Psoas muscle (tissue), 8 donors: ENCODE measurements around the gene RTP5. TPM values are rescaled to one million over a fixed set of nuclear protein-coding genes. Genes with fewer than 3 reads are reported as not detected.
A peak's percentile ranks its signal among the peaks of the same experiment; 100 is the strongest.

Experiments
- ATAC-seq, 4 donors: fragments of 200-7000 bp; cut with Tn5 transposase; one replicate each; pipeline ENCODE4 v1.9.1; 2020; ENCODE audit warnings: moderate library complexity in 3 of 4, mild to moderate bottlenecking in 2 of 4
- DNase-seq, 2 donors: peaks; one replicate each; pipeline ENCODE4 v3.0.0-alpha.2; 2020
- H3K27ac ChIP-seq: fragments of 200-600 bp; one replicate; pipeline ENCODE4 v1.8.0; 2022
- H3K27me3 ChIP-seq, 3 donors: fragments of 200-600 bp in 1 of 3; one replicate each; pipeline versions ENCODE4 v1.6.1 to v1.8.0; 2013 to 2022; ENCODE audit warnings: low read length in 2 of 3, mild to moderate bottlenecking in 2 of 3, moderate library complexity in 1 of 3; ENCODE audit not compliant: insufficient read depth in 3 of 3
- H3K36me3 ChIP-seq, 2 donors: fragments of 200-600 bp in 1 of 2; one replicate each; pipeline versions ENCODE4 v1.6.1 to v1.8.0; 2013 to 2022; ENCODE audit warnings: low read depth in 1 of 2, mild to moderate bottlenecking in 1 of 2, moderate library complexity in 1 of 2; ENCODE audit not compliant: insufficient read depth in 1 of 2
- H3K4me1 ChIP-seq: fragments of 200-600 bp; one replicate; pipeline ENCODE4 v1.8.0; 2022
- H3K4me3 ChIP-seq: fragments of 200-600 bp; one replicate; pipeline ENCODE4 v1.8.0; 2022; ENCODE audit warnings: mild to moderate bottlenecking
- H3K9me3 ChIP-seq: fragments of 200-600 bp; one replicate; pipeline ENCODE4 v1.8.0; 2022
- CTCF ChIP-seq: fragments of 200-600 bp; IDR thresholded peaks from one replicate; pipeline ENCODE4 v1.8.0; 2022; ENCODE audit warnings: antibody characterized with exemption
- WGBS, 3 donors: extraction: QIAGEN DNeasy Blood & Tissue Kit; methylation state at CpG; one replicate each; pipeline versions ENCODE4 v1.1.6 to v1.1.7; 2013; 5-methylcytosine and 5-hydroxymethylcytosine counted together
- intact Hi-C, 2 donors: fragments of 100-400 bp; cut with DNase I; formaldehyde crosslinking; loops; one replicate each; pipeline versions ENCODE4 v1.11.0 to v1.14.2; 2022
- polyA plus RNA-seq, 3 donors: library from polyadenylated mRNA; stranded (reverse); fragments of 200-250 nt; gene quantifications; one replicate each; pipeline ENCODE4 v1.2.3, GENCODE V29; 2013
- total RNA-seq, 4 donors: library from RNA; stranded (reverse); fragmentation: NEBNext Ultra II Directional in 2 of 4; extraction: Animal tissue kit (Norgen Biotek cat#: 25700) in 2 of 4; gene quantifications; one replicate each; pipeline versions ENCODE4 v1.2.1 to v1.2.4, GENCODE V29; 2021 to 2023
- donor health status: healthy with polysubstance abuse.
- donor health status: DM: no; HTN: no; CAD: no; lungs with moderate emphysema.
- donor health status: Bipolar disorder and iron deficiency.
- donor health status: healthy.
- donor health status: DM: yes; HTN: yes; CAD: no.
- donor health status: DM: no; HTN: no; CAD: no.
- donor health status: DM: no; HTN: no; CAD: no.
- donor health status: DM: yes; HTN: yes; CAD: no.

Gene RTP5
- total and polyA plus RNA-seq, 7 donors: 0.01 TPM; not detected in 6

GRCh38 chr2:241884951-241885290 lies 15.4 kb downstream of the RTP5 start:
- 75 to 89% (median 83%) methylated on average over 8 of the region's 8 CpGs for WGBS, 3 donors
- H3K4me3 ChIP-seq: no peak overlapping the region
- no peak for ATAC-seq
- H3K36me3 ChIP-seq: no peaks in the 10 kb centered on the region
- TF ChIP-seq CTCF: no peak
- H3K4me1 ChIP-seq: peaks cover 10% of the 10 kb centered on the region
- no peak overlapping the region for H3K27ac ChIP-seq
- no peaks in the 10 kb centered on the region for H3K9me3 ChIP-seq
- intact Hi-C loops: no loop called here
- H3K27me3 ChIP-seq: peaks cover 0 to 38% (median 7%) of the 10 kb centered on the region in 3 donors
- peak in 1 of 2 donors; percentile 5 for DNase-seq

GRCh38 chr2:241885291-241885945 lies 15.9 kb downstream of the RTP5 start:
- no peaks in the 10 kb centered on the region for H3K36me3 ChIP-seq
- no peak for ATAC-seq
- no peak overlapping the region for H3K27ac ChIP-seq
- no peak for TF ChIP-seq CTCF
- 38 to 64% (median 50%) methylated on average over 16 of the region's 16 CpGs for WGBS, 3 donors
- no peaks in the 10 kb centered on the region for H3K9me3 ChIP-seq
- DNase-seq: peak in 1 of 2 donors; percentile 33
- no peak overlapping the region for H3K4me3 ChIP-seq
- H3K27me3 ChIP-seq: peaks cover 0 to 43% (median 7%) of the 10 kb centered on the region in 3 donors
- peaks cover 10% of the 10 kb centered on the region for H3K4me1 ChIP-seq
- intact Hi-C loops: no loop called here

GRCh38 chr2:241885946-241886643 lies 16.6 kb downstream of the RTP5 start:
- no peaks in the 10 kb centered on the region for H3K9me3 ChIP-seq
- peaks cover 0 to 49% (median 7%) of the 10 kb centered on the region in 3 donors for H3K27me3 ChIP-seq
- ATAC-seq (no peak), DNase-seq (peak in 1 of 2 donors; percentile 40)
- TF ChIP-seq CTCF: no peak
- no peaks in the 10 kb centered on the region for H3K36me3 ChIP-seq
- WGBS, 3 donors: 36 to 47% (median 37%) methylated on average over 15 of the region's 15 CpGs
- H3K27ac ChIP-seq: no peak overlapping the region
- intact Hi-C loops: no loop called here
- peaks cover 10% of the 10 kb centered on the region for H3K4me1 ChIP-seq
- no peak overlapping the region for H3K4me3 ChIP-seq

- peaks cover 7% of the 10 kb centered on the region for H3K4me1 ChIP-seq
- intact Hi-C loops: no loop called here
- H3K9me3 ChIP-seq: no peaks in the 10 kb centered on the region
- H3K36me3 ChIP-seq: no peaks in the 10 kb centered on the region
- peaks cover 0 to 49% (median 7%) of the 10 kb centered on the region in 3 donors for H3K27me3 ChIP-seq
- TF ChIP-seq CTCF: no peak
- ATAC-seq: no peak
- no peak overlapping the region for H3K4me3 ChIP-seq
- H3K27ac ChIP-seq: no peak overlapping the region
- 90 to 92% (median 92%) methylated on average over 19 of the region's 19 CpGs for WGBS, 3 donors
- DNase-seq: peak in 1 of 2 donors; percentile 43
Measured at GRCh38 chr2:241886840-241887447, 17.4 kb downstream of the RTP5 start.
